Bronchial epithelial cell (primary cell): ENCODE results near the gene ENTPD2. TPM values are rescaled to one million over a fixed set of nuclear protein-coding genes. Genes with fewer than 3 reads are reported as not detected.

Experiments
- DNase-seq: peaks from one replicate; pipeline ENCODE4 v3.0.0-alpha.2; 2010; ENCODE audit warnings: low read depth
- FAIRE-seq: peaks from 2 replicates; lab custom pipeline; 2011; peaks lifted over from hg19 to GRCh38; lab: Jason Lieb, UNC
- H3K27me3 ChIP-seq: 2 replicates; pipeline ENCODE4 v1.5.1; 2011; ENCODE audit warnings: low read length; ENCODE audit not compliant: control insufficient read depth, insufficient read depth
- H3K36me3 ChIP-seq: 2 replicates; pipeline ENCODE4 v1.5.1; 2011; ENCODE audit warnings: low read length; ENCODE audit not compliant: control insufficient read depth, insufficient read depth
- H3K4me3 ChIP-seq: 2 replicates; pipeline ENCODE4 v1.5.1; 2011; ENCODE audit warnings: mild to moderate bottlenecking, low read depth, low read length, control low read depth
- CTCF ChIP-seq: IDR thresholded peaks from 2 replicates; pipeline ENCODE4 v1.5.1; 2011; ENCODE audit warnings: mild to moderate bottlenecking, moderate library complexity, low read length, control low read depth, inconsistent platforms; ENCODE audit not compliant: insufficient read depth, severe bottlenecking
- total RNA-seq: library from RNA; depleted of rRNA; stranded (reverse); fragments of >200 nt; gene quantifications from 2 replicates; pipeline ENCODE4 v1.2.1, GENCODE V29; 2014

The ENTPD2 gene
- total RNA-seq, 1 donor from 2014 or later, result 0.79 TPM

GRCh38 chr9:137020771-137021567 lies 32.9 kb downstream of the ENTPD2 start:
- H3K4me3 ChIP-seq, result no peak overlapping the region
- TF ChIP-seq CTCF, result no peak
- no peaks in the 10 kb centered on the region for H3K27me3 ChIP-seq
- no peak for FAIRE-seq
- DNase-seq, result no peak
- peaks cover 2% of the 10 kb centered on the region for H3K36me3 ChIP-seq

- Histone ChIP-seq H3K36me3 (peaks cover 3% of the 10 kb centered on the region), H3K27me3 (no peaks in the 10 kb centered on the region), H3K4me3 (no peak overlapping the region)
- DNase-seq (no peak), FAIRE-seq (no peak)
- no peak for TF ChIP-seq CTCF
Measured at GRCh38 chr9:137019891-137020683, 33.8 kb downstream of the ENTPD2 start.

- no peaks in the 10 kb centered on the region for H3K27me3 ChIP-seq
- peaks cover 7% of the 10 kb centered on the region for H3K36me3 ChIP-seq
- FAIRE-seq, result no peak
Measured at GRCh38 chr9:137018761-137019559, 34.9 kb downstream of the ENTPD2 start.

DNA sequence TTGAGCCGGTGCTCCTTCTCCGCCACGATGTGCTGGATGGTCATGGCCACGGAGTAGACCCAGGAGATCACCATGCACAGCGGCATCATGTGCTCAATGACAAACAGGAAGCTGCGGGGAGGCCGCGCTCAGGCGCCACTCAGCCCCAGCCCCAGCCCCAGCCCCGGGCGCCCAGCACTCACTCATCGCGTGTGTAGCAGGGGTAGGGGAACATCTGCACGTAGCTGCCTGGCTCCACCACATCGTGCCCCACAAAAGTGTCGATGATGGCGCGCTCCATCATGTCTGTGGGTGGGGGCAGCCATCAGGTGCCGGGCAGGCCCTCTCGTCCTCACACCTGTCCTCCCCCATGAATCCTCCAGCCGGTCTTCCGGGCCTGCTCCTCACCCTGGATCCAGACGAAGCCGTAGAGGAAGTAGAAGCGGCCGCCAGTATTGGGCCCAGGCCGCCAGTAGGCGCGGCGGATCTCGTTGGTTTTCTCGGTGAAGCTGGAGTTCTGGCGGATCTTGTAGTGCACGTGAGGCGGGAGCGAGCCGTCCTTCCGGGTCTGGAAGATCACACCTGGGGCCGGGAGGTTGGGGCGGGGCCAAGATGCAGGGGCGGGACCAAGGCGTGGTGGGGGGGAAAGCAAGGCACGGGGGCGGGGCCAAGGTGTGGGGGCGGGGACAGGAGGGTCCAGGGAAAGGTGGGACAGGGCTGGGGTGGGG lies 35.9 kb downstream of the ENTPD2 start:
- Histone ChIP-seq H3K27me3 (no peaks in the 10 kb centered on the region), H3K4me3 (no peak overlapping the region), H3K36me3 (peaks cover 7% of the 10 kb centered on the region)
- FAIRE-seq, result no peak
- TF ChIP-seq CTCF, result no peak
- DNase-seq, result no peak

More at GRCh38 chr9:137018761-137019559, 34.9 kb downstream of the ENTPD2 start:
- no peak overlapping the region for H3K4me3 ChIP-seq
- TF ChIP-seq CTCF, result no peak
- no peak for DNase-seq

DNA sequence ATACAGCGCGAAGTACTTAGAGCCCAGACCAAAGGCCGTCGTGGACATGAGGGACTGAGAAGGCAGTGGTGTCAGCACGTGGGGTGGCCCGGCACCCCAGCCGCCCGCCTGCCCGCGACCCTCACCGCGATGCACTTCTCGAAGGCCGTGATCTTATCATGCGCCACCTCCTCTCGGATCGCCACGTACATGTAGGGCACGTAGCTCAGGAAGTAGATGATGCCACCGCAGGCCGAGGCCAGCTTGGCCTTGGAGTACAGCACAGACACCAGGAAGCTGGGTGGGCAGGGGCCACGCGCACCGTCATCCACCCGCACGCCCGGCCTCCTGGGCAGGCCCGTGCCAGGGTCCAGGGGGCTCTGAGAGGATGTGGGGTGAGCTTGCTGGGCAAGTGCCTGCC lies 36.8 kb downstream of the ENTPD2 start:
- H3K27me3 ChIP-seq, result no peaks in the 10 kb centered on the region
- H3K4me3 ChIP-seq, result no peak overlapping the region
- no peak for TF ChIP-seq CTCF
- peaks cover 9% of the 10 kb centered on the region for H3K36me3 ChIP-seq
- DNase-seq (no peak), FAIRE-seq (no peak)
